ENCODE measurements around the gene GPRIN1.
A peak's percentile ranks its signal among the peaks of the same experiment; 100 is the strongest.

- TF ChIP-seq CTCF (IDR thresholded peaks at IDR 0.05) (no peak), POLR2A (IDR thresholded peaks at IDR 0.05) (peak in 1 of 2 donors; percentile 51)
These were observed 60.1 kb downstream of the GPRIN1 start for GRCh38 chr5:176549871-176550270.

Measured in Peyer's patch (tissue), 4 donors.